NT2/D1 (cell line): ENCODE results near the gene MYH9.

Experiments
- SUZ12 ChIP-seq: IDR thresholded peaks from 2 replicates; pipeline ENCODE4 v1.6.1; 2011; ENCODE audit not compliant: insufficient read length, insufficient read depth; ENCODE audit errors: extremely low read depth
- YY1 ChIP-seq: IDR thresholded peaks from 2 replicates; pipeline ENCODE4 v1.6.1; 2011; ENCODE audit not compliant: insufficient read length, insufficient read depth
- ZNF274 ChIP-seq: IDR thresholded peaks from 2 replicates; pipeline ENCODE4 v1.6.1; 2011; ENCODE audit warnings: mild to moderate bottlenecking, low read depth, low read length

GRCh38 chr22:36415415-36416168 lies 27.8 kb upstream of the MYH9 start:
- TF ChIP-seq ZNF274 (no peak), SUZ12 (no peak), YY1 (no peak)
